GM23338 (cell line): ENCODE measurements around the gene TMPRSS11E. TPM values are rescaled to one million over a fixed set of nuclear protein-coding genes. Genes with fewer than 3 reads are reported as not detected.

ENCODE experiments used
- ATAC-seq: fragments of 200-7000 bp; cut with Tn5 transposase; 3 replicates; pipeline ENCODE4 v1.9.1; 2020
- DNase-seq: peaks from one replicate; pipeline ENCODE4 v3.0.0-alpha.2; 2015; ENCODE audit warnings: low spot score
- H2AFZ ChIP-seq: fragments of 200-600 bp; sonication (generic); 2 replicates; pipeline ENCODE4 v1.8.0; 2016; ENCODE audit warnings: antibody characterized with exemption, mild to moderate bottlenecking, moderate library complexity
- H3F3A ChIP-seq: fragments of 200-600 bp; sonication (generic); replicated peaks from 2 replicates; pipeline ENCODE4 v1.8.0; 2017; ENCODE audit warnings: antibody characterized with exemption, mixed run types, low read depth
- H3K27ac ChIP-seq: fragments of 200-600 bp; sonication (generic); 2 replicates; pipeline ENCODE4 v1.6.1; 2016; ENCODE audit warnings: low read depth
- H3K27me3 ChIP-seq: fragments of 200-600 bp; sonication (generic); 2 replicates; pipeline ENCODE4 v1.8.0; 2016; ENCODE audit warnings: mild to moderate bottlenecking, mixed run types, moderate library complexity; ENCODE audit not compliant: insufficient read depth
- H3K36me3 ChIP-seq: fragments of 200-600 bp; sonication (generic); 2 replicates; pipeline ENCODE4 v1.8.0; 2016; ENCODE audit warnings: mild to moderate bottlenecking; ENCODE audit not compliant: insufficient read depth
- H3K4me1 ChIP-seq: fragments of 200-600 bp; sonication (generic); 2 replicates; pipeline ENCODE4 v1.8.0; 2016; ENCODE audit warnings: mild to moderate bottlenecking, moderate library complexity; ENCODE audit not compliant: insufficient read depth
- H3K4me2 ChIP-seq: fragments of 200-600 bp; sonication (generic); 2 replicates; pipeline ENCODE4 v1.7.1; 2017; ENCODE audit warnings: mixed run types
- H3K4me3 ChIP-seq: fragments of 200-600 bp; sonication (generic); 2 replicates; pipeline ENCODE4 v1.6.1; 2016; ENCODE audit warnings: mixed run types
- H3K79me2 ChIP-seq: fragments of 200-600 bp; sonication (generic); replicated peaks from 2 replicates; pipeline ENCODE4 v1.8.0; 2017; ENCODE audit warnings: mild to moderate bottlenecking; ENCODE audit not compliant: insufficient read depth
- H3K9me2 ChIP-seq: fragments of 200-600 bp; sonication (generic); 2 replicates; pipeline ENCODE4 v1.8.0; 2017; ENCODE audit not compliant: insufficient read depth
- H4K20me1 ChIP-seq: fragments of 200-600 bp; sonication (generic); replicated peaks from 2 replicates; pipeline ENCODE4 v1.8.0; 2017; ENCODE audit warnings: mild to moderate bottlenecking; ENCODE audit not compliant: insufficient read depth
- H3K27ac Mint-ChIP-seq: 2 replicates; pipeline ENCODE4 v1.8.0; 2020; ENCODE audit warnings: inconsistent platforms, mild to moderate bottlenecking, moderate library complexity, mixed read lengths
- H3K27me3 Mint-ChIP-seq: 3 replicates; pipeline ENCODE4 v1.8.0; 2022; ENCODE audit warnings: low read depth, mild to moderate bottlenecking, moderate library complexity, mixed read lengths, inconsistent platforms; ENCODE audit not compliant: insufficient read depth, poor library complexity
- H3K36me3 Mint-ChIP-seq: 3 replicates; pipeline ENCODE4 v1.8.0; 2021; ENCODE audit warnings: low read depth, mild to moderate bottlenecking, inconsistent platforms, moderate library complexity, mixed read lengths
- H3K4me1 Mint-ChIP-seq: 3 replicates; pipeline ENCODE4 v1.8.0; 2020; ENCODE audit warnings: mild to moderate bottlenecking, inconsistent platforms, mixed read lengths
- H3K4me3 Mint-ChIP-seq: 3 replicates; pipeline ENCODE4 v1.8.0; 2021; ENCODE audit warnings: moderate library complexity, mild to moderate bottlenecking, inconsistent platforms, mixed read lengths
- H3K9me3 Mint-ChIP-seq: 3 replicates; pipeline ENCODE4 v1.8.0; 2020; ENCODE audit warnings: moderate library complexity, mild to moderate bottlenecking, inconsistent platforms, mixed read lengths
- CTCF ChIP-seq, 2 experiments: fragments of 200-600 bp in 1 of 2; sonication (generic) in 1 of 2; conservative IDR thresholded peaks; 2 replicates each; pipeline versions ENCODE4 v1.5.1 to v1.6.1; 2016 to 2017; ENCODE audit warnings: antibody characterized with exemption in 2 of 2, low read depth in 2 of 2, mild to moderate bottlenecking in 2 of 2, moderate library complexity in 1 of 2
- ETS1 ChIP-seq: IDR thresholded peaks from 2 replicates; pipeline ENCODE4 v1.6.1; 2016; ENCODE audit warnings: antibody characterized with exemption
- EZH2phosphoT487 ChIP-seq: fragments of 200-600 bp; sonication (generic); IDR thresholded peaks from one replicate; pipeline ENCODE4 v1.8.1; 2018; ENCODE audit warnings: antibody characterized with exemption; ENCODE audit not compliant: unreplicated experiment
- JUNB ChIP-seq: IDR thresholded peaks from one replicate; pipeline ENCODE4 v1.6.1; 2016; ENCODE audit warnings: antibody characterized with exemption; ENCODE audit not compliant: unreplicated experiment
- POLR2AphosphoS5 ChIP-seq: IDR thresholded peaks from 2 replicates; pipeline ENCODE4 v1.6.1; 2016; ENCODE audit warnings: antibody characterized with exemption, low read depth
- REST ChIP-seq: IDR thresholded peaks from one replicate; pipeline ENCODE4 v1.6.1; 2018; ENCODE audit warnings: antibody characterized with exemption; ENCODE audit not compliant: unreplicated experiment
- STAT1 ChIP-seq: IDR thresholded peaks from one replicate; pipeline ENCODE4 v1.6.1; 2016; ENCODE audit warnings: antibody characterized with exemption; ENCODE audit not compliant: unreplicated experiment
- ZNF114 ChIP-seq: fragments of 250-450 bp; sonication (Bioruptor Pico); IDR thresholded peaks from 2 replicates; pipeline ENCODE4 v1.5.0; 2020; ENCODE audit warnings: mild to moderate bottlenecking, moderate library complexity
- ZNF331 ChIP-seq: fragments of 250-450 bp; sonication (Bioruptor Pico); IDR thresholded peaks from 2 replicates; pipeline ENCODE4 v1.5.0; 2020; ENCODE audit warnings: low read depth, mild to moderate bottlenecking, moderate library complexity
- polyA plus RNA-seq: library from polyadenylated mRNA; unstranded; fragments of >200 nt; fragmentation: Nextera tagmentation; extraction: Ambion mirVana; gene quantifications from 2 replicates; pipeline ENCODE4 v1.2.1, GENCODE V29; 2016
- total RNA-seq: library from RNA; depleted of rRNA; stranded (reverse); fragments of >200 nt; shearing (Covaris generic); gene quantifications from 2 replicates; pipeline ENCODE4 v1.2.3, GENCODE V29; 2014

Gene TMPRSS11E
- total and polyA plus RNA-seq, 2 experiments from 2014 or later, result 0.44 to 1.4 TPM

GRCh38 chr4:68466185-68466584 lies 18.9 kb downstream of the TMPRSS11E start:
- Mint-ChIP-seq H3K36me3 (peaks cover 15% of the 10 kb centered on the region), H3K4me1 (peaks cover 18% of the 10 kb centered on the region), H3K9me3 (peaks cover 3% of the 10 kb centered on the region; the same call in 2 of the 3 replicates), H3K27me3 (peaks cover 1% of the 10 kb centered on the region), H3K27ac (no peak overlapping the region), H3K4me3 (no peak overlapping the region)
- Histone ChIP-seq H3K4me2 (no peak overlapping the region), H3K27me3 (no peaks in the 10 kb centered on the region), H3K27ac (no peak overlapping the region), H3K79me2 (no peaks in the 10 kb centered on the region), H3F3A (no peaks in the 10 kb centered on the region), H4K20me1 (no peaks in the 10 kb centered on the region), H3K4me1 (peaks cover 11% of the 10 kb centered on the region), H2AFZ (no peak overlapping the region), H3K4me3 (no peak overlapping the region), H3K36me3 (no peaks in the 10 kb centered on the region), H3K9me2 (0 out of 2 replicates have a peak, but pooled peaks cover 3% of the 10 kb centered on the region)
- TF ChIP-seq STAT1, result no peak
- TF ChIP-seq CTCF (conservative IDR thresholded peaks at IDR 0.05; ENCODE audit: low read depth in 2 of 2), result no peak
- DNase-seq (no peak), ATAC-seq (no peak)

- Histone ChIP-seq H3K79me2 (no peaks in the 10 kb centered on the region), H3K4me2 (no peak overlapping the region), H3K36me3 (no peaks in the 10 kb centered on the region), H3K9me2 (0 out of 2 replicates have a peak, but pooled peaks cover 3% of the 10 kb centered on the region), H3F3A (no peaks in the 10 kb centered on the region), H3K4me3 (no peak overlapping the region), H4K20me1 (no peaks in the 10 kb centered on the region), H2AFZ (no peak overlapping the region), H3K4me1 (peaks cover 11% of the 10 kb centered on the region), H3K27ac (no peak overlapping the region), H3K27me3 (no peaks in the 10 kb centered on the region)
- peaks cover 15% of the 10 kb centered on the region for H3K36me3 Mint-ChIP-seq
- no peak overlapping the region for H3K4me3 Mint-ChIP-seq
- no peak for DNase-seq
- H3K4me1 Mint-ChIP-seq, result peaks cover 18% of the 10 kb centered on the region
- ATAC-seq, result no peak
- H3K27ac Mint-ChIP-seq, result no peak overlapping the region
- H3K9me3 Mint-ChIP-seq, result peaks cover 3% of the 10 kb centered on the region; the same call in 2 of the 3 replicates
- TF ChIP-seq ZNF114 (CRISPR knock-in tag), result no peak
- no peak for TF ChIP-seq POLR2AphosphoS5
- TF ChIP-seq JUNB, result no peak
- no peak for TF ChIP-seq REST
- no peak for TF ChIP-seq ETS1
- TF ChIP-seq EZH2phosphoT487, result no peak
- no peak for TF ChIP-seq ZNF331 (CRISPR knock-in tag)
- H3K27me3 Mint-ChIP-seq, result peaks cover 1% of the 10 kb centered on the region
These were observed 19.5 kb downstream of the TMPRSS11E start for GRCh38 chr4:68466751-68467150.
